Activated CD4-positive, alpha-beta T cell treated with anti-CD3 and anti-CD28 coated beads, Interleukin-10, Interleukin-2, amounts not matched to agents 100 ng/mL and 50 ng/mL, durations not matched to agents 16 hours and 8 hours (primary cell): ENCODE results near the gene CLIC1.

ENCODE experiments used
- DNase-seq: peaks from one replicate; pipeline ENCODE4 v3.0.0-alpha.2; 2020

The CLIC1 gene

DNA sequence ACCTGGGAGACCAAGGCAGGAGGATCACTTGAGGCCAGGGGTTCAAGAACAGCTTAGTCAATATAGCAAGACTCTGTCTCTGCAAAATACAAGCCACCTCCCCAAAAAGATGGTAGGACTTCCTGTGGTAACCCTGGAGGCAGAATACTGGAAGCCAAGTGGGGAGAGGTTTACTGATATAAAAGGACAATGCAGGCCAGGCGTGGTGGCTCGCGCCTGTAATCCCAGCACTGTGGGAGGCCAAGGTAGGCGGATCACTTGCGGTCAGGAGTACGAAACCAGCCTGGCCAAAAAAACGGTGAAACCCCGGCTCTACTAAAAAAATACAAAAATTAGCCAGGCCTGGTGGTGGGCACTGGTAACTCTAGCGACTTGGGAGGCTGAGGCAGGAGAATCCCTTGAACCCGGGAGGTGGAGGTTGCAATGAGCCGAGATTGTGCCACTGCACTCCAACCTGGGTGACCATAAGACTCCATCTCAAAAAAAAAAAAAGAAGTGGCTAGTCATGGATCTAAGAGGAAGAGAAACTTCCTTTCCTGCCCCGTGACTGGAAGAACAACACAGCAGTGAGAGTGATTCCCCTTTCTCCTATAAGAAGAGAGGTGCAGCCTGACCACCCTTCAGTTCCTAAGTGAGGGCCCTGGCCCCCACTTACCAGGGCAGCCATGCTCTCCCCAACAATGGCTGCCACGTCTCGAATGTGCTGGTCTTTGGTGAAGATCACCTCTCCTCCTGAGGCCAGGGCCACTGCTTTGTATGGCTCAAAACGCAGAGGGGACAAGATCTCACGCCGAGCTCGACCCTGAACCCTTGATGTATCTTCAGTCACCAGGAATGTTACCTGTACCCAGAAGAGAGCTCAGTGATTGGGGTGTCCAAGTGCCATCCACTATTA is 32.3 kb upstream of the CLIC1 start:
- no peak for DNase-seq

DNA sequence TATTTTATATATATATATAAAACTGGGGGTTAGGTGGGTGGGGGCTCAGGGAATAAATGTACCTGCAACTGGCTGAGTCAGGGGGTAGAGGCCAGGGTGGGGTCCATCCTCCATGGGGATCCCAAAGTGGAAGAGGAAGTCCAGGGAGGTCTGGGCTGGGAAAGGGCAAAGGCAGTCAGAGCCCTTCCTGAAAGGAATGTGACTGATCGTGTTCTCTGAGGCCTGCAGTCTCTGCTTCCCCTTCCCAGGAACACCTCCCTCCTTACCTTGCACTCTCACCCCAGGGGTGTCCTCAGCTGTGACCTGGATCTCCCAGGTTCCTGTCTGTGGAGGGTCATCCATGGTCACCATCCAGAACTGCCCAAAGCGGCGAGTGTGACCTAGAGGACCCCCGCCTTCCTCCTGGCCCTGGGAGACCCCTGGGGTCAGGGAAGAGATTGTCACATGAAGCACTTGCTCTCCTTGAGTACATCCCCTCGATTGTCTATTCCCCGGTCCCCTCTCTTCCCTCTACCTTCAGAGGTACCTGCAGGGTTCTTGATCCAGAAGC is 30.8 kb upstream of the CLIC1 start:
- no peak for DNase-seq

DNA sequence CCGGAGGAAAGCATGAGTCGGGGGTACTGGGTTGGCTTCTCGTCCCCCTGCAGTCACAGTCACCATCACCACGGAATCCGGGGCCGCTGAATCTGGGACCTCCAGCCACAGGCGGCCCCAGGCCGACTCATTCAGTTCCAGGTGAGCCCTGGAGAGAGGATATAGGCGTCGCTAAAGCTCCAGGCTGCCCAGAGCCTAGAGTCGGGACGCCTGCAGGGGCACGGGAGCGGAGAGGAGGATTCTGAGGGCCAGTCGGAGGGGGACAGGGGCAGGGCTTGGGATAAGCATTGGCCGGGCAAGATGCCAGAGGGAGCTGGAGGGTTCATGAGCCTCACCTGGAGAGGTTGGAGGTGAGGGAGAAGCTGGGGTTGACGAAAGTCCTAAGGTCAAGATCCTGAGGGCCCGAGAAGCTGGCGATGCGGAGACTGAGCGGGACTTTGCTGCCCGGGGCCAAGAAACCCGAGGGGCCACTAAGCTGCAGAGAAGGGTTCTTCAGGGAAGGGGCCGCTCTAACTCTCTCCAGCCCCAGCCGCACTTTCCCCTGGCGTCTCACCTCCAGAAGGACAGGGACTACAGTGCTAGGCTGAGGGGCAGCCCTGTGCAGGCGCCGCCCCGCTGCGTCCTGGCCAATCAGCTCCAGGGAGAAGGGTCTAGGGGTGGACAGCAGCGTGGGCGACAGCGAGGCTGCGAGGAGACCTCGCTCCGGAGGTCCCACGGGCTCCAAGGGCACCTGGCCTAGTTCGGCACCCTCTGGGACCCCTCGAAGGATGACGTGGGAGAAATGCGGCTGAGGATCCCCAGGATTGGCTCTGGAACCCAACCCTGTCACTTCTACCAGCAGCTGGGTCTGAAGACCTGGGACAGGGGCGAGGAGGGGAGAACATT is 29.8 kb upstream of the CLIC1 start:
- DNase-seq = no peak

DNA sequence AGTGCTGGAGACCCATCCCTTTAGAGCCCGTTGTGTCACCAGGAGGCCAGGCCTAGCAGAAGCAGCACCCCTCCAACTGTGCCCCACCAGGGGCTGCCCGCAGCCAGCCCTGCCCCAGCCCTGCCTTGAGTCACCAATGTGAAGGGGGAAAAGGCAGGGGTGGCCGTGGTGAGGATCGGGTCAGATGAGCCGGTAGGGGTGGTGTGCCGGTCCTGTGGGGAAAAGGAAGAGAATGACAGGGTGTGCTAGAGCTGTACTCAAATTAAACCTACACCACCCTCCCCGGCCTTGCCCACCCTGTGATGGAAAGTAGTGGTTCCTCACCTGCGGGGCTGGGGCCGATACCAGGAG is 29.2 kb upstream of the CLIC1 start:
- no peak for DNase-seq

DNA sequence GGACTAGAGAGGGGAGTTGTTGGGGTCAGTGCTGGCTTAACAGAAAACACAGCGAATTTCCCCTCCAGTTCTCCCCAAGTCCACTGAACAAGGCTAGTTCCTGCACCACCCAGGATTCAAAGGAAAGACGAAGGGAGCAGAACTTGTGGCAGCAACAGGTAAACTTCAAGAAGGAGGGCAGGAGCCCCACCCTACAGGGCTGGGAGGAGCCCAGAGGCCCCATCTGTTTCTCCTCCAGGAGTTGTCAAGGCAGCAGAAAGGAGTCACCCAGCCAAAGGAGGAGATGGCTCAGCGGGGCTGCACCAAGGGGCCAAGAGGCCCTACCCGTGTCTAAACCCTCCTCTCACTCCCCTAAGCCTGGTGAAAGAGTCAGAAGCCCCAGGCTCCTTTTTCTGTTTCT is 27.9 kb upstream of the CLIC1 start:
- no peak for DNase-seq

DNA sequence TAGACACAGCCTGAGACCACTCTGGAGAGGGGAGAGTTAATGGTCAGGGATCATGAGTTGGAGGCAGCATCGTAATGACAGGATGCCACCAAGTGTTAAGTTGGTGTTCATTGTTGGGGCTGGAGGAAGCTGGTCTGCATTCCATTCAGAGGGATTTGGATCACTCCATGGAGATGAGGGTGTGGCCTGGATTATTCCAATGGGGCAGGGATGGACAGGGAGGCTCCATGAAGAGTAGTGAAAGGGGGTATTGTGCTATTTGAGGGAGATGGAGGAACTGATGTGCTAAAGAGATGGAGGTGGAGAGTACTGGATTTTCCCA is 27.2 kb upstream of the CLIC1 start:
- no peak for DNase-seq

DNA sequence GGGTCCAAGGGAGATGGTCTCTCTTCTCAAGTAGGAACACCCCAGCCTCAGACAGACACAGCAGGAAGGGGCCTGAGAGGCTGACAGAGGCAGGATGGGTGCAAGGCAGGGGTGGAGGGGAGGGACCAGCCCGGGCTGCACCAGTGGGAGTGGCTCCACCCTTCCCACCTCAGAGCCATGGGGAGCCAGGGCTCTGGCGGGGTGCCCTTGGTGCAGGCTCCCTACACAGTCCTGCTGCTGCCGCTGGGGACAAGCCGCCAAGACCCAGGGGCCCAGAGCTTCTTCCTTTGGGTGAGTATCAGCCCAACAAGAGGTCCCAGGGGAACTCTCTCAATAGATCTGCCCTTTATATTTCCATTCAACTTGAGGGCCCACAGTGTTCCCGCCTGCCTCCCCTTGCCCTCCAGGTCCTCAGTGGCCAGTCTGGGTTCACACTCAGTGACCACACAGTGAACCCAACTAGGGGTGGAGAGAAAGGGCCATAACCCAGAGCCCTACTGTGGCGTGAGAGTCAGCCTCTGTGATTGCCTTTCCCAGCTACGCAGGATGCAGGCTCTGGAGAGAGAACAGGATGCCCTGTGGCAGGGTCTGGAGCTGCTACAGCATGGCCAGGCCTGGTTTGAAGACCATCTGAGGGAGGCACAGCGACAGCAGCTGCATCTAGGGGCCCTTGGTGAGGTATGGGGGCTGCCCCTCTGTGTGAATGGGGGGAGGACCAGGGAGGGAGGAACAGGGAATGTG is 26.7 kb upstream of the CLIC1 start:
- DNase-seq = no peak

DNA sequence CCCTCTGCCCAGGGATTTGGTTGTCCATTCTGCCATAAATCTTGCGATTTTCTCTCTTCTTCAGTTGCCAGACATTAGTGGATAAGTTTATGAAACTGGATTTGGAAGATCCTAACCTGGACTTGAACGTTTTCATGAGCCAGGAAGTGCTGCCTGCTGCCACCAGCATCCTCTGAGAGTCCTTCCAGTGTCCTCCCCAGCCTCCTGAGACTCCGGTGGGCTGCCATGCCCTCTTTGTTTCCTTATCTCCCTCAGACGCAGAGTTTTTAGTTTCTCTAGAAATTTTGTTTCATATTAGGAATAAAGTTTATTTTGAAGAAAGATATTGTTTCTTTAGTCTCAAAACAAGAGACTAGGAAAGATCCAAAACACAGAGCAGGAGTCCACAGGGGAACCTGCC is 26.0 kb upstream of the CLIC1 start, which contains the start of gene SAPCD1:
TSS of gene SAPCD1 (plus strand) at position 301 of the 400 bp plus-strand sequence. CDS start 399 bp downstream, outside the sequence.
- no peak for DNase-seq

DNA sequence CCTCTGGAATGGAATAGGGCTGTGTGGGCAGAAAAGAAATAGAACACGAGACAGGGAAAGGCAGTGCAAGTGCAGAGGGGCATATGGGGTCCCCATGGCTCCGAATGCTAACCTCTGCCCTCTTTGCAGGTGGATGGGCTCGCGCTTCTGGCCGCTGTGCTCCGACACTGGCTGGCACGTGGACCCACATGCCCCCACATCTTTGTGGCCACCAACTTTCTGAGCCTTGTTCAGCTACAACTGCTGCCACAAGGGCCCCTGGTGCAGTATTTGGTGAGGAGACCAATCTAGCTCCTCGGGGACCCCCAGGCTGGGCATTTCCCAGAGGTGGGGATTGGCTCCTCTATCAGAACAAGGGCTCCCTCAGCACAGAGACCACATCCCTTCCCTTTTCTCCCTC is 25.0 kb upstream of the CLIC1 start:
- DNase-seq = no peak

DNA sequence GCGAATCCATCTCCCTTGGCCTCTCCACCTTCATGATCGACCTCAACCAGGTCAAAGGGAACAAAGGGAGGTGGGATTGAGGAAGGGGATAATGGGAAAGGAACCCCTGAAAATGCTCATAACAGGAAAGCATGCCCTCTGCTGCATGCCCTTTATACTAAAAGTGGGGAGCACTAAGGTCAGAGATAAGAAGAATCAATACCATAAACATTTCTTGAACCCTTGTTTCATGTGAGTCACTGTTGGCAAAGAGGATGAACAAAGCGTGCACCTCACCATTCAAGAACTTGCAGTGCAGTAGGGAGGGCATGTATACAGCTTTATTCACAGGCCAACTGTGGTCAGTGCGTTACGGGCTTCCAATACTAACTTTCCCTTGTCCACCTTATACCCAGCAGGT is 24.5 kb upstream of the CLIC1 start:
- DNase-seq = no peak

DNA sequence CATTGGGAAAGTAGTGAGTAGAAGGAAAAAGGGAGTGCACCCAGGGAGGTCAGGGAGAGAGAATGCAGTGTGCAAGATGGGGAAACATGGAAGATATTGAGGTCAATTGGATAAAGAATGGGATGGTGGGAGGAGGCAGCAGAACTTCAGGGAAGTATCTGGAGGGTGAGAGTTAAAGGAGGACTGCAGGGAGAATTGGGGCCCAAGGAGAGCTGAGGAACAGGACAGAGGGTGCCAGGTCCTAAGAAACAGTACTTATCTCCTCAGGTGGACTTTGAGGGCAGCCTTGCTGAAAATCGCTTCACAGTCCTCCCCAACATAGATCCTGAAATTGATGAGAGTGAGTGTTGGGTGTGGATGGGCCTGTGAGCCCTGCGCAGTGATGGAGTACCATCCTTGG is 22.0 kb upstream of the CLIC1 start:
- DNase-seq = no peak

DNA sequence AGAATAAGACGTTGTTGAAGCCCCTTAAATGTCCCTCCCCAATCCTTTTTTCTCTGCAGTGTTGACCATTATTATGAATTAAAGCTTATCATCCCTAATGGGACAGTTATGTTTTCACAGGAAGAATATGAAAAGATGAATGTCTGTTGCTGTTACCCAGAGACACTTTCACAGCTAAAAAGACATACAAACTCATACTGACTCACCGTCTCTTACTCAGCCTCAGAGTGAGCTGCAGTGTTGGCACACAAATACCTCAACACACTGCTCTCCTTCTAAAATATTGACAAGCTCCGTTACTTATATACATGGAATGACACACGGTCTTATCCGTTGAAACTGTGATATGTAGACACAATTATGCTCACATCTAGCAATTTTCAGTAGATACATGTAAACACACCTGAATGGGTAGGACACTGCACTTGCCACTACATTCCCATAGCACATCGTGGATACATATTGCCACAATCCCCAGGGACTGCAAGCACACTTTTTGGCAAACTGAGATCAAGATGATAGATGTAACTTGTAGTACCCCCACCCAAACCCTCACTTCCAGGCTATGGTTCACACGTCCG is 16.5 kb upstream of the CLIC1 start:
- DNase-seq = no peak

DNA sequence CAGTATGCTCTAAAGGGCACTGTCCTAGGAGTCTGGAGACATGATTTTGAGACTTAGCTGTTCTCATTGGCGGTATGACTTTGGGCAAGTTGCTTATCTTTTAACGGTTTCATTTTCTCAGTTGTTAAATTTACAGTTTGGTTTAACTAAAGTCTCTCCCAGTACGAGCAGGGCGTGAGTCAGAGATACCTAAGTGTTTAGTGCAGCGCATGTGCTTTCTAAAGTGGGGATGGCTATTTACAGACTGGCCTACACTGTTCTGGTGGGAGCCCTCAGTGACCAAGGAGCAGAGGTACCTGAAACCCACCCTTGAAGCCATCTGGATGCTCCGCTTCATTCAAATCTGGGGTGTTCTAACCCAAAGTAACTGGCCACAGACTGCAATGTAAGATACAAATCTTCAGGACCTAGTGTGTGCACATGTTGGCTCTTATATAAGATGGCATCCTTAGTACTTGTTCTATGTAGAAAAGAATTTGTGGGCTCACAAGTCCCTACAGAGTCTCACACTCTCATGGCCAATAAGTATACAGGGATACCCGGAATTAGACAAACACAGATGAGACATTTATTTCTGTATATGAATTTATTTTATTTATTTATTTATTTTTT is 14.2 kb upstream of the CLIC1 start:
- DNase-seq = no peak

DNA sequence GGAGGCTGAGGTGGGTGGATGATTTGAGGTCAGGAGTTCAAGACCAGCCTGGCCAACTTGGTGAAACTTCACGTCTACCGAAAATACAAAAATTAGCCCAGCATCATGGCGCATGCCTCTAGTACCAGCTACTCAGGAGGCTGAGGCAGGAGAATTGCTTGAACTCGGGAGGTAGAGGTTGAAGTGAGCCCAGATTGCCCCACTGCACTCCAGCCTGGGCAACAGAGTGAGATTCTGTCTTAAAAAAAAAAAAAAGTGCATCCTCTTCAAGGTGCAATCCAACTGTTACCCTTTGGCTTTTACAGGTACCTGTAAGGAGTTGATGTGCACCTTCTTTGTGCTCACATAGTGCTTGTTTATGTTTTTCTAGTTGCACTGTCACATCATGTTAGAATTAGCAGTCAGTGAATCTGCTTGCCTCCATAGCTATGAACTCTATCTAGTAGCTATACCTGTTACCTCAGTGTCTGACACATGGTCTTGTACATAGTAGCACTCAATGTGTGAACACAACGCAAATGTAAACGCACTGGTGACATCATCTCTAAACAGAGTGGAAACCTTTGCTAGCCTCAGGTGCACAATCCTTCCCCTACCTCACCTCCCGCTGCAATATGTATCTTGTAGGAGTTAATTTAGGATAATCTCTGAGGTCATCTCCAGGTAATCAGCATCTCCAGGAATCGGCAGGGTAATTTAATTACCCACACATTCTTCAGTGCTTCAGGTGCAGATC is 13.1 kb upstream of the CLIC1 start:
- no peak for DNase-seq

DNA sequence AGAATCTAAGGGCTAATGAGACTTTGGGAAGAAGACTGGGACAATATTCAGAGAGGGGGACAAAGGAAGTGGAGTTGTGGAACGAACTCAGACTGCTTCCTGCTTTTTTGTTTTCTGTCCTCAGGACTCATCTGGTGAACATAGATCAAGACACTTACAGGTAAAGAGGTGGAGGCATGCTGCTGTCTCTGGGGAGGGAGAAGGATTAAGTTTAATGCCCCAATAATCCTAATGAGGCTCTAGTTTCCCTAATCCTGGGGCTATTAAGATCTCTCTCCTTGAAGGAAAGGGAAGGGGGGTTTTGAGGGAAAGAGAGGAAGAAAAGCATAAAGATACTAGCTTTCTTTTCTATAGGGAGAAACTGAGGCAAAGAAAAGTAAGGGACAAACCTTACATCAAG is 8.1 kb upstream of the CLIC1 start:
- DNase-seq = no peak

DNA sequence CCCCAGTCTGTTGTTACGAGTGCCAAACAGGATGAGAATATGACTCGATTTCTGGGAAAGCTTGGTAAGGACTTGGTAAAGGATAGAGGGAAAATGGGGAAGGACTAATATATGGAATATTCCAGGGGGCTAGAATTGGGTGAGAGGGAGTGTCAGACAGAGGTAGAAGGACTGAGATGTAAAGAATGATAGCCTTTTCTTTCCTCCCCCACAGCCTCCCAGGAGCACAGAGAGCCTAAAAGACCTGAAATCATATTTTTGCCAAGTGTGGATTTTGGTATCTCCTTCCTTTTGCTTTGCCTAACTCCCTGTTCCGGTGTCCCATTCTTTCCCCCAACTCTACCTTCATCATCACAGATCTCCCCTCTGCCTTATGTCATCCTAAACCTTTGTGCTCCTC is 6.6 kb upstream of the CLIC1 start:
- DNase-seq = no peak

DNA sequence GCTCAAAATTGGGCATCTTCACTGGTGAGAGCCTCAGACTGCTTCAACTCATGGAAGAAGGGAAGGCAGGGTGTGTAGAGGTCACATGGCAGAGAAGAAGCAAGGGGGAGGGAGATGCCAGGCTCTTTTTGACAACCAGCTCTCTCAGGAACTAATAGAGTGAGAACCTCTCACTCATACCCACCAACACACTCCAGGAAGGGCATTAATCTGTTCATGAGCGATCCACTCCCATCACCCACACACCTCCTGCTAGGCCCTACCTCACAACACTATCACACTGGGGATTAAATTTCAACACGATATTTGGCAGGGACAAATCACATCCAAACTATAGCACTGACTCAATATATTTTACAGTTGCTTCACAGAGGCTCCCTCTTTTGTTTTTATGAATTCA is 5.5 kb upstream of the CLIC1 start:
- DNase-seq = no peak

DNA sequence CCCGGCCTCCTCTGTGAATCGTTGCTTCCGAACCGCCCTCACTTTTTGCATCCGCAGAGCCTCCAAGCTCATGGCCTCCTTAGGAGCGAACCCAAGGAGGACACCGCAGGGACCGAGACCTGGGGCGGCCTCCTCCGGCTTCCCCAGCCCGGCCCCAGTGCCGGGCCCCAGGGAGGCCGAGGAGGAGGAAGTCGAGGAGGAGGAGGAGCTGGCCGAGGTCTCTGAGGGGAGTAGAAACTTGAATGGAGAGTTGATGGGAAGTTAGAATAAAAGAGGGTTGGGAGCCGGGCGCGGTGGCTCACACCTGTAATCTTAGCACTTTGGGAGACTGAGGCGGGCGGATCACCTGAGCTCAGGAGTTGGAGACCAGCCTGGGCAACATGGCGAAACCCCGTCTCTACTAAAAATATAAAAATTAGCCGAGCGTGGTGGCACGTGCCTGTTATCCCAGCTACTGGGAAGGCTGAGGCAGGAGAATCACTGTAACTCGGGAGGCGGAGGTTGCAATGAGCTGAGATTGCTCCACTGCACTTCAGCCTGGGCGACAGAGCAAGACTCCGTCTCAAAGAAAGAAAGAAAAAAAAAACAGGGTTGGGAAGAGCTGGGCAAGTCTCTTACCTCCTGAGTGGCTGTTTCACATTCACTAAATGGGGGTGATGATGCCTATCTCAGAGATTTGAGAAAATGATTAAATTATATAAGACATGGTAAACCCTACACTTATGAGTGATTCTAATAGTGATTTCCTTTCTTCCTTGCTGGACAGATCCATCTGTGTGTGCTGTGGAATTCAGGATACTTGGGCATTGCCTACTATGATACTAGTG is 4.3 kb upstream of the CLIC1 start:
- peak; percentile 49 for DNase-seq

DNA sequence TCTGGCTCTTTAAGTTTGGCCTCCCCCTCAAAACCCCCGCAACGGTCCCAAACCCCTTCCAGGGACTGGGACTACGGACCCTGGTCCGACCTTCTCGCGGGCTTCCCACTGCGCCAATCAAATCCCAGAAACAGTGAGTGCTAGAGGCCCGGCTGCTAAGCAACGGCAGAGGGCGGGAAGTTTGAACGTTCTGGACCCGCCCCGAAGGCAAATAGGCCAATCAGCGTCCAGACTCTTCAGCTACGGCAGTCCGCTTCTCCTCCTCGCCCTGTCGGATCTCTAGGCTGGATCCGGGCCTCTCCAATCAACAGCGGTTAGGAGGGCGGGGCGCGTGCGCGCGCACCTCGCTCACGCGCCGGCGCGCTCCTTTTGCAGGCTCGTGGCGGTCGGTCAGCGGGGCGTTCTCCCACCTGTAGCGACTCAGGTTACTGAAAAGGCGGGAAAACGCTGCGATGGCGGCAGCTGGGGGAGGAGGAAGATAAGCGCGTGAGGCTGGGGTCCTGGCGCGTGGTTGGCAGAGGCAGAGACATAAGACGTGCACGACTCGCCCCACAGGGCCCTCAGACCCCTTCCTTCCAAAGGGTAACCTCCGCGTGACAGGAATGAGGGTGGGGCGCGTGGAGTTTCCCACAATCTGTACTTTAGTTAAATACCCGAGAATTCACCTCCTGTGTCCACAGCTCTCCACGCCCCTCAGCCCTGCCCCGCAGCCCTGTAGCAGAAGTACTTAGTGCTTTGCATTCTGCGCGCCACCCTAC is 3.5 kb upstream of the CLIC1 start, which contains the start of gene MSH5:
TSS of gene MSH5 (plus strand) at position 367 of the 758 bp plus-strand sequence. CDS start 462 bp downstream, outside the sequence.
- peak; percentile 100 for DNase-seq
